Measurements from ENCODE around the gene SHC2. TPM values are rescaled to one million over a fixed set of nuclear protein-coding genes. Genes with fewer than 3 reads are reported as not detected.

The SHC2 gene
- polyA plus RNA-seq = 1.2 TPM in 1 of 2 replicates, not detected in the other

DNA sequence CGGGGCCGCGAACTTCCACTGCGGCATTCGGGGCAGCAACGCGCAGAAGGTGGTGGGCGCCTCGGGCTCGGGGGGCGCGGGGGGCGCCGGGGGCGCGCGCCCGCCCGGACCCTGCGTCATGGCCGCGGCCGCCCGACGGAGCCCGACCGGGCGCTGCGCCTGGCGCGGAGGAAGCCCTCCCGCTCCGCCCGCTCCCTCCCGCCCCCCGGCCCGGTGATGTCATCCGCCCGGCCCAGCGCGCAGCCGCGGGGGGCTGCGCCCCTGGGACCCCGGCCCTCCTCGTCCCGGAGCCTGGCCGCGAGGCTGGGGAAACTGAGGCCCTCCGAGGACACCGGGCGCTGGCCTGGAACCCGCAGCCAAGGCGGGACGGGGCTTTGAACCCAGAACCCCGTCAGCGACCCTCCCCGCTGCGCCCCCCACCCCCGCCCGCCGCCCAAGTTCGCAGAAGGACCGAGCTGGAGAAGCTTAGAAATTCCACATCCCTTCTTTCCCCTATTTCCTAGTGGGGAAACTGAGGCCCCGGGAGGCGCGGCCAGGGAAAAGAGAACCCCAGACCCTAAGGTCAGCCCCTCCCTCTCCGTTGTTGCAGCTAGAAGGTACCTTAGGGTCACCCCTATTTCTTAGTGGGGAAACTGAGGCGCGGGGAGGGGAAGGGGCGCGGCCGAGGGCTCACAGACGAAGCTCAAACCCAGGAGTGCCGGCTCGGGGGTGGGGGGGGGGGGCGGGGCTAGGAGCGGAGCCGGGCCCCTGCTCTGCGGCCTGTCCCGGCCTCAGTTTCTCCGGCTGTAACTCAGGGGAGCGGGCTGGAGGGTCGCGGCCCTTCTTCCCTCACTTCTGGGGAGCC is at the start of gene SHC2:
Gene SHC2, minus strand, starts transcription at position 157 of the 844 bp plus-strand sequence. Its CDS starts 37 bp downstream, at position 120.

GRCh38 chr19:507286-508203 is 46.7 kb upstream of the SHC2 start, which contains the start of gene TPGS1:
Gene TPGS1 (plus strand): TSS chr19:507497. CDS start chr19:507507, 10 bp downstream.

DNA sequence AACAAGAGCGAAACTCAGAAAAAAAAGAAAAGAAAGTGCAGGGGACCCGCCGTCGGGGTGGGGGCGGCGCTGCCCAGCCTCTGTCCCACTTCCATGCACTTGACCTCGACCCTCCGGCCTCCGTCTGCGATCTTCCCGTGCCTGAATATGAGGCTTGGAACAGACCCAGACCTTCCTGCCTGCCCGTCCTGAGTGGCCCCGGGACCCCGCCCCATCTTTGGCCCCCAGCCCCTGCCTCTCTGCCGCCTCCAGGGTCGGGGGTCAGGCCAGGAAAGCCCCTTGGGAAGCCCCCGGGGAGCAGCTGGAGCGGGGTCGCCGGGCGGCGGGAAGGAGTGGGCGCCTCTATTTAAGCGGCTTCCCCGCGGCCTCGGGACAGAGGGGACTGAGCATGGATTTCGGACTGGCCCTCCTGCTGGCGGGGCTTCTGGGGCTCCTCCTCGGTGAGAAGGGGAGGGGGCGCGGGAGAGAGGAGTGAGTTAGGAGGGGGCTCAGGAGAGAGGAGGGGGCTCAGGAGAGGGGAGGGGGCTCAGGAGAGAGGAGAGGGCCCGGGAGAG is 35.4 kb upstream of the SHC2 start, which contains the start of gene MADCAM1:
Gene MADCAM1, plus strand, starts transcription at position 375 of the 554 bp plus-strand sequence. Its CDS starts 14 bp downstream, at position 389.

DNA sequence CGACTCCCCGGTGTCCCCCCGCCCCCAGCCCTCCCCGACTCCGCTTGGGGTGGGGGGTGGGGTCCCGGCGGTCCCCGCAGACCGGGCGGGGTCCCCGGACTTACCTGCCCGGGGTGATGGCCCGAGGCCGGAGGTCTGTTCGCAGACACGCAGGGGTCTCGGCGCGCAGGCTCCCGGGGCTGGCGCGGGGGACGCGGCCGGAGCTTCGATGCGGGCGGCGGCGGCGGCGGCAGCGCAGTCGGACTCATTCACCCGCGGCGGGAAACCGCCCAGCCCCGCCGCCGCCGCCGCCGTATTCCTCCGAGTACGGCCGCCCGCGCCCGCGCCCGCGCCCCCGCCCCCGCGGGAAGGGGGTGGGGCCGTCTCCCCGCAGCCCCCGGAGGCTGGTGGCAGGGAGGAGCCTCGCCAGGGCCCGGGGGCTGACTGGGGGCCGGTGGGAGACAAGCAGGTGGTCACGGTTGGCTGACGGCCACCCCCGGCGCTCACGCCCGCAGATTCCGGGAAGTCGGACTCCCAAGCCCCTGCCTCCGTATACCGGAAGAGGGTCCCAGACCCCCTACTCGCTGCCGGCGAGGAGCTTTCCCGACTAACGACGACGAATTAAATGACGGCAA is 51.8 kb downstream of the SHC2 start, which contains the start of gene C2CD4C:
Gene C2CD4C, minus strand, starts transcription at position 246 of the 614 bp plus-strand sequence. CDS start 786 bp downstream, outside the sequence.

Other genes starting within 250 kb of the SHC2 start
- gene PLPP2, start 169.6 kb downstream of the SHC2 start, polyA plus RNA-seq = not detected in 2 replicates
- 0.18 and 3.4 TPM in 2 replicates for gene MIER2, start 116.2 kb downstream of the SHC2 start, polyA plus RNA-seq
- 0.08 TPM in 1 of 2 replicates, not detected in the other for gene C2CD4C, start 51.9 kb downstream of the SHC2 start, polyA plus RNA-seq
- not detected in 2 replicates for gene MADCAM1, start 35.5 kb upstream of the SHC2 start, polyA plus RNA-seq
- gene TPGS1, start 46.5 kb upstream of the SHC2 start, polyA plus RNA-seq = not detected in 2 replicates
- 0.77 and 2.1 TPM in 2 replicates for gene CDC34, start 70.7 kb upstream of the SHC2 start, polyA plus RNA-seq
- not detected in 2 replicates for gene GZMM, start 83.0 kb upstream of the SHC2 start, polyA plus RNA-seq
- gene BSG, start 111.6 kb upstream of the SHC2 start, polyA plus RNA-seq = 83.4 and 114 TPM in 2 replicates
- 0.38 TPM in 1 of 2 replicates, not detected in the other for gene HCN2, start 128.8 kb upstream of the SHC2 start, polyA plus RNA-seq
- 29.3 and 57.2 TPM in 2 replicates for gene POLRMT, start 172.5 kb upstream of the SHC2 start, polyA plus RNA-seq
- gene FGF22, start 178.8 kb upstream of the SHC2 start, polyA plus RNA-seq = 0.26 TPM in 1 of 2 replicates, not detected in the other
- gene RNF126, start 202.2 kb upstream of the SHC2 start, polyA plus RNA-seq = 1.0 and 2.2 TPM in 2 replicates
- gene FSTL3, start 215.4 kb upstream of the SHC2 start, polyA plus RNA-seq = 1.2 TPM in 1 of 2 replicates, not detected in the other
- not detected in 2 replicates for gene PRSS57, start 234.4 kb upstream of the SHC2 start, polyA plus RNA-seq
- gene PALM, start 247.9 kb upstream of the SHC2 start, polyA plus RNA-seq = 0.28 and 0.99 TPM in 2 replicates